Urothelium cell line (cell line): ENCODE measurements around the gene TCEAL4.
"Not testable (repeated sequence)": the region's sequence is repeated elsewhere in the genome, so short reads cannot be mapped to it uniquely, and the experiment has no call there.

Experiments
- DNase-seq: peaks from one replicate; pipeline ENCODE4 v3.0.0; 2011; ENCODE audit warnings: low spot score, mixed read lengths
- FAIRE-seq: peaks from 2 replicates; lab custom pipeline; 2011; peaks lifted over from hg19 to GRCh38; lab: Jason Lieb, UNC

The TCEAL4 gene

GRCh38 chrX:103586659-103587058 lies 1.3 kb downstream of the TCEAL4 start:
- FAIRE-seq (no peak), DNase-seq (no peak)

- not testable (repeated sequence) for DNase-seq, FAIRE-seq
These were observed 7.0 kb downstream of the TCEAL4 start for GRCh38 chrX:103592295-103592694.

GRCh38 chrX:103595202-103595601 lies 9.9 kb downstream of the TCEAL4 start:
- FAIRE-seq, result not testable (repeated sequence)

GRCh38 chrX:103607364-103608305 lies 22.3 kb downstream of the TCEAL4 start, which contains the start of gene TCEAL3:
TCEAL3 (plus strand) TSS chrX:103607963; CDS start chrX:103609065, 1,102 bp downstream.
- FAIRE-seq, result no peak
- DNase-seq, result peak; percentile 40

More at GRCh38 chrX:103595202-103595601, 9.9 kb downstream of the TCEAL4 start:
- not testable (repeated sequence) for DNase-seq

DNA sequence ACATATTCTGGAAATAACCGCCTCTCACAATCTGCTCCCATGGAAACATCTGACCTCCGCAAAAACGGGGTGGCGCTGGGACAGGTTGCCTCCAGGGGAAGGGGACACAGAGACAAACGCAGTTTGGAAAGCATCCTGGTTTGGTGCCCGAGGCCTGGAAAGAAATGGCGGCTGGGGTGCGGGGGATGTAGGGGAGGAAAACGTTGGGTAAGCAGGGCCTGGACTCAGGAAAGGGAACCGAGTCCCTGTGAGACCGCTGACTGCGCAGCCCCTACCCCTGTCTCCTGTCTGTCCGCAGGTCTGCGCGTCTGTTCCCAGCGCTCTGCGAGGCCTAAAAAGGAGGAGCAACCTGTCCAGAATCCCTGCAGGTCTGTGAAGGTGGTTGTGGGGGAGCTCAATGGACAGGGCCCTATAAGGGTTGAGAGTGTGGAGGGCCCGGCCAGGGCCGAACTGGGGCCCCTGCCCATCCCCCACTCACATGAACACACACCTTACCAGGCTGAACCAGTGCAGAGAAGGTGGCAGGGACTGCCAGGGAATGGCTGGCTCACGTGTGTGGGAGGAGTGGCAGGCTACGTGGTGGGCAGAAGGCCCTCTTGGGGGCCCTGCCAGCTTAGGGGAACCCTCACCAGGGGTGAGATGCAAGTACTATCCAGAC lies 23.1 kb downstream of the TCEAL4 start:
- DNase-seq (no peak), FAIRE-seq (no peak)

DNA sequence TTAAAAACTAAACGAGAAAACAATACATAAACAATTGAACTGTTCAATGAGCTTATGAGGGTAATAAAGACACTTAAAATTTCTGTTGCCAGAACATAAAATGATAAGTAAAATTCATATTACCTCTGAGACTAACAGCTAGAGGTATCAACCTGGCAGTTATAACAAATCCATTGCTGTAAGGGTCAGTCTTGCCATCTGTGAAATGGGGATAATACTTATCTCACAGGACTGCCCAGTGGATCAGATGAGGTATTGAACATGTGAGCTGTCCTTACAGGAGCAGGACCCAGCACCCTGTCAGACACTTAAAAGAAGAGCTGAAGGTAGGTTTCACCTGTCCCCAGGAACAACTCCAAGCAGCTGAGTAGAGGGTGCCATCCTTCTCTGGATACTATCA lies 25.0 kb downstream of the TCEAL4 start:
- FAIRE-seq (no peak), DNase-seq (no peak)

DNA sequence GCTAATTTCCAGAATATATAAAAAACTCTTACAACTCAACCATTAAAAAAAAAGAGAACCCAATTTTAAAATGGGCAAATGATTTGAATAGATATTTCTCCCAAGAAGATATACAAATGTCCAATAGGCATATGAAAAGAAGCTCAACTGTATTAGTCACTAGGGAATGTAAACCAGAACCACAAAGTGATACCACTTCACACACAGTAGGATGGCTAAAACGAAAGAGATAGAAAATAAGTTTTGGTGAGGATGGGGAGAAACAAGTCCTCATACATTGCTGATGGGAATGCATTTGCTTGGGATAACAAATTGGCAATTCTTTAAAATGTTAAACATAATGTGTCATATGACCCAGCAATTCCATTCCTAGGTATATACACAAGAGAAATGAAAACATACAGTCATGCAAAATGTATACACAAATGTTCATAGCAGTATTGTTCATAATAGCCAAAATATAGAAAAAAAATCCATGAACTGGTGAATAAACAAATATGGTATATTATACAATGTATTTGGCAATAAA lies 28.1 kb downstream of the TCEAL4 start:
- FAIRE-seq, result no peak

GRCh38 chrX:103614999-103615398 lies 29.7 kb downstream of the TCEAL4 start:
- DNase-seq (no peak), FAIRE-seq (no peak)

More for the DNA sequence above, 28.1 kb downstream of the TCEAL4 start:
- DNase-seq, result no peak

DNA sequence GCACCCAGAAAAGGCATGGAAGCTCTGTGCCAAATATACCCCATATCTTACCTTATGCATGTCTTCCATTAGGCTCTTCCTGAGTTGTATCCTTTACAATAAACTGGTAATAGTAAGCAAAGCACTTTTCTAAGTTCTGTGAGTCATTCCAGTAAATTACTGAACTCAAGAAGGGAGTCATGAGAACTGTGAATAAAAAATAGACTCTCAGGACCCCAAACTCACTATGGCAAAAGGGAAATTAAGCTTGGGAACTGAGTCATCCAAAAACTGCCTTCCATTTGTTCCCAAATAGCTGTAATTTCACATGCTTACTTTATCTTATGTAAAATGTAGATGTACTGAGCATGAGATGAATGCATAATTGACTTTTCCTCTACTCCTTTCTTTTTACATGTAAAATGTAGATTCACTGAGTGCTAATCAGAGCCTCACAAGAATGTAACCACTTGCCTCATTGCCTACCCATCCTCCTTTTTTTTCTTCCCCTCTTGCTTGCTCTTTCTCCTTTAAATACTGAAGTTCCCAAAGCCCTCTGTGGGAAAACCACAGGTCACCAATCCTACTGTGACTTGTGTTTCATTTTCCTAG lies 30.6 kb downstream of the TCEAL4 start:
- no peak for FAIRE-seq
- no peak for DNase-seq

- no peak for DNase-seq
- FAIRE-seq, result no peak
These were observed 31.4 kb downstream of the TCEAL4 start for GRCh38 chrX:103616676-103617186.

- FAIRE-seq, result no peak
- no peak for DNase-seq
These were observed 38.8 kb downstream of the TCEAL4 start for GRCh38 chrX:103624111-103624510.

DNA sequence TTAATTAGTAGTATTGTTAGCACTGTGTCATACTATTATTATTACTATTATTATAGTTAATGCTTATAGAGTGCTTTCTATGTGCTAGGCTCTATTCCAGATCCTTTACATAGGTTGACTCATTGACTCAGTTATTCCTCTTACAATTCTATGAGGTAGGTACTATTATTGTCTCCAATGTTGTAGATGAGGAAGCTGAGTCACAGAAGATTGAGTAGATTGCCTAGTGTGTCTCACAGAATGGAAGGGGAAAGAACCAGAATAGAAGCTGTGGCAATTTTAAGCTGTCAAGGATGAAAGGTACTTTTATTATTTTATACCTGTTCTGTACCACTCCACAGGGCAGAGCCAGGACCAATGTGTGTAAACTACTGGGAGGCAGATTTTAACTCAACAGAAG lies 41.5 kb downstream of the TCEAL4 start:
- FAIRE-seq (no peak), DNase-seq (no peak)

DNA sequence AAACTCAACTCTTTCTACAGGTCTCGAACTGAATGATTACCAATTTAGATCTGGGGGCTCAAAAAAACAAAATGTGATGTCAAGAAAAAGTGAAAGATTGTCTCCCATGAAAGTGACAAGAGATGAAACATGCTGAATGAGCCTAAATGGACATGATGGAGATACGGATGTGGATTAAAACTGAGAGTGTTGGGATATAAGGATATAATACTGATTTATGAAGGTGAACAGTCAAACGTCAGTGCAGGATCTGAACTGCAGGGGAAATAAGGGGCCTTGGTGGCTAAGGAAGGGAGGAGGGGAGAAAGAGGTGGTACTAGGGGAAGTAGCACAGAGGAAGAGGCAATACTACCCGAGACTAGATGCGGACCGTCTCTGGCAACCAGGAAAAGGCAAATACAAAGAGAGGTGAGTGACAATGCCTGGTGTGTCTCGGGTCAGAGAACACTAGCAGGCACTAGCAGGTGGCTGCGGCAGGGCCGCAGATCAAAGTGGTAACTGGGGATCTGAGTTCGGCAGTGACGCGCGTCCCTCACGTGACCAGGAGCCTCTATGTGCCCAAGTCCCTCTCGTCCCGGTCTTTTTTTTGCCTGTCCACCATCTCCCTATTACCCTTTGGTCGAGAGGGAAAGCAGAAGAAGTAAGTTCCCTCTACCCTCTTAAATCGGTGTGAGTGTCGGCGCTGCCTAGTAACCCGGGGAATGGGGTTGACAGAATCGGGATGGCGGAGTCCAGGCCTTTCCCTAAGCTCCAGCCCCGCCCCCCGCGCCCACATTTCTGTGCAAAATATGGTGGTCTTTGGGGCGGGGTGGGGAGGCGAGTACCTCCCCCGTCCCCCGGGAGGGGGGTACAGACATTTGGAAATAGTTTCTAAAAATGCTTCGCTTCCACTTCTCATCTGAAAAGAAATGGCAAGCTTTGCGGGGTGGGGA lies 43.3 kb downstream of the TCEAL4 start, which contains the start of gene TCEAL1:
TCEAL1 (plus strand) TSS at position 590 of the 932 bp plus-strand sequence. CDS start 942 bp downstream, outside the sequence.
- FAIRE-seq, result no peak
- DNase-seq, result no peak

- DNase-seq (peak; percentile 47), FAIRE-seq (no peak)
These were observed 44.2 kb downstream of the TCEAL4 start for GRCh38 chrX:103629318-103630170.

- FAIRE-seq (no peak), DNase-seq (no peak)
These were observed 44.8 kb downstream of the TCEAL4 start for GRCh38 chrX:103630171-103630511.

DNA sequence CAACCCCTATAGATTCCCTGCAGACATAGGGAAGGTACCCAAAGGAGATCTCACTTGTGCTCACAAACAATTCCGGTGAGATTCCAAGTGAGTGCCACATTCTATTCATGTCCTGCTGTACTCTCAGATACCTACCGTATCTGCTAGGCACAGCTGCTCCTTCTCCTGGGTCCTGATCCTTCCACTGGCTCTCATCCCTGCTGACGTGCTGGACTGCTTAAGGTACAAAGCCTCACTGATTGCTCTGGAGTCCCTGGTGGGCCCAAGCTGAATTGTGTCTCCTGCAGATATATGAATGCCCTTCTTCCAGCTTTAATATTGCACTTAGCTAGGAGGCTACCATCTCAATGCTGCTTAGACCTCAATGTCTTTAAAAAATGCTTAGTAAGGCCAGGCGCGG lies 45.8 kb downstream of the TCEAL4 start:
- no peak for DNase-seq
- no peak for FAIRE-seq

- FAIRE-seq, result no peak
- DNase-seq, result no peak
These were observed 50.1 kb downstream of the TCEAL4 start for GRCh38 chrX:103635436-103635835.
